ENCODE results near the gene KLK4. TPM values are rescaled to one million over a fixed set of nuclear protein-coding genes. Genes with fewer than 3 reads are reported as not detected.

The KLK4 gene
- total and polyA plus RNA-seq, 9 of the 15 experiments (the other 6 are each of a cell fraction or from before 2014, with no cell fraction given), result not detected

DNA sequence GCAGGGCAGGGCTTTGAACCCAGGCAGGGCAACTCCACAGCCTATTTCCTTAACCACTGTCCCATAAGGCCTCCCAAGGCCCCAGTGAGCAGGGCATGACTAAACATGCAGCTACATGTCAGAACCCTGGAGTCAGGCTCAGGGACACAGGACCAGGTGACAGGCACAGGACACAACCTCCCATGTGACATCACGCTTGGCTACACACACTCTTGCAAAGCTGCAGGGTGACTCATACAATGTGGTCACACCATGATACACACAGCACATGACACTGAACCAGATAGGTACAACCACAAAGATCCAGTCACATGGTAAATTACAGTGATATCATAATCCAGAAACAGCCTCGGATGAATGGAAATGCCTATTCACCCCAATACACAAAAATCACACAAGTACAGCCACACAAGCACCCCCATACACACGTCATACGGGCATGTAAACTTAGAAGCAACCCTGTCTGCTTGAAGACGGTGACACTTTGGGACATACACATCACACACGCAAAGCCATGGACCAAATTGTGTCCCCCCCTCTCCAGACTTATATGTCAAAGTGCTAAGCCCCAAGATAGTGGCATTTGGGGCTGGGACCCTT is 14.5 kb downstream of the KLK4 start (continued):
- TF ChIP-seq SP2 (IDR thresholded peaks at IDR 0.05; ENCODE audit: extremely low read depth, low read depth, low read length, poor library complexity, severe bottlenecking), result no peak
- TF ChIP-seq NR2C2 (CRISPR knock-in tag; IDR thresholded peaks at IDR 0.05), result 0 out of 2 replicates have a peak, but pooled peaks have one; percentile 62
- TF ChIP-seq NR2C2 (tag; IDR thresholded peaks at IDR 0.05), result no peak; the same call in 1 of the 2 replicates
- TF ChIP-seq, protein P1, sequence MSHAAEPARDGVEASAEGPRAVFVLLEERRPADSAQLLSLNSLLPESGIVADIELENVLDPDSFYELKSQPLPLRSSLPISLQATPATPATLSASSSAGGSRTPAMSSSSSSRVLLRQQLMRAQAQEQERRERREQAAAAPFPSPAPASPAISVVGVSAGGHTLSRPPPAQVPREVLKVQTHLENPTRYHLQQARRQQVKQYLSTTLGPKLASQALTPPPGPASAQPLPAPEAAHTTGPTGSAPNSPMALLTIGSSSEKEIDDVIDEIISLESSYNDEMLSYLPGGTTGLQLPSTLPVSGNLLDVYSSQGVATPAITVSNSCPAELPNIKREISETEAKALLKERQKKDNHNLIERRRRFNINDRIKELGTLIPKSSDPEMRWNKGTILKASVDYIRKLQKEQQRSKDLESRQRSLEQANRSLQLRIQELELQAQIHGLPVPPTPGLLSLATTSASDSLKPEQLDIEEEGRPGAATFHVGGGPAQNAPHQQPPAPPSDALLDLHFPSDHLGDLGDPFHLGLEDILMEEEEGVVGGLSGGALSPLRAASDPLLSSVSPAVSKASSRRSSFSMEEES (CRISPR knock-in tag; IDR thresholded peaks at IDR 0.05), result peak; percentile 75
- TF ChIP-seq RFX5 (IDR thresholded peaks at IDR 0.05; ENCODE audit: low read depth, low read length), result no peak
- no peak for TF ChIP-seq CBX3 (IDR thresholded peaks at IDR 0.05; ENCODE audit: borderline replicate concordance in 1 of 2, low read length in 2 of 2)
- TF ChIP-seq KLF1 (tag; IDR thresholded peaks at IDR 0.05), result no peak
- TF ChIP-seq PTRF (tag; IDR thresholded peaks at IDR 0.05), result no peak
- TF ChIP-seq CBX8 (IDR thresholded peaks at IDR 0.05; ENCODE audit: borderline replicate concordance, extremely low read depth, low read depth, low read length, poor library complexity, severe bottlenecking), result no peak
- TF ChIP-seq MEF2D (tag; conservative IDR thresholded peaks at IDR 0.05; ENCODE audit: low read depth), result peak; percentile 25; the same call in 1 of the 2 replicates
- TF ChIP-seq RBM34 (IDR thresholded peaks at IDR 0.05; ENCODE audit: borderline replicate concordance, insufficient read depth, low read length), result no peak
- TF ChIP-seq THRAP3 (IDR thresholded peaks at IDR 0.05; ENCODE audit: borderline replicate concordance), result no peak
- TF ChIP-seq DMBX1 (CRISPR knock-in tag; IDR thresholded peaks at IDR 0.05; ENCODE audit: borderline replicate concordance), result no peak
- no peak; the same call in 1 of the 2 replicates for TF ChIP-seq PHF21A (IDR thresholded peaks at IDR 0.05; ENCODE audit: borderline replicate concordance, low read depth)
- no peak for TF ChIP-seq ZNF146 (CRISPR knock-in tag; IDR thresholded peaks at IDR 0.05; ENCODE audit: unreplicated experiment)
- TF ChIP-seq ETS2 (tag; IDR thresholded peaks at IDR 0.05; ENCODE audit: borderline replicate concordance, poor library complexity, severe bottlenecking), result no peak
- peak; percentile 38; the same call in 1 of the 2 replicates for TF ChIP-seq TAL1 (IDR thresholded peaks at IDR 0.05)
- TF ChIP-seq, protein P2, sequence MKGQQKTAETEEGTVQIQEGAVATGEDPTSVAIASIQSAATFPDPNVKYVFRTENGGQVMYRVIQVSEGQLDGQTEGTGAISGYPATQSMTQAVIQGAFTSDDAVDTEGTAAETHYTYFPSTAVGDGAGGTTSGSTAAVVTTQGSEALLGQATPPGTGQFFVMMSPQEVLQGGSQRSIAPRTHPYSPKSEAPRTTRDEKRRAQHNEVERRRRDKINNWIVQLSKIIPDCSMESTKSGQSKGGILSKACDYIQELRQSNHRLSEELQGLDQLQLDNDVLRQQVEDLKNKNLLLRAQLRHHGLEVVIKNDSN (CRISPR knock-in tag; IDR thresholded peaks at IDR 0.05), result peak; percentile 97
- no peak for TF ChIP-seq ZBTB1 (CRISPR knock-in tag; IDR thresholded peaks at IDR 0.05; ENCODE audit: borderline replicate concordance, low read depth)

Measured in K562 (cell line).